HG03095 (cell line): ENCODE data around the gene PSMB8.
"Not testable (repeated sequence)": the region's sequence is repeated elsewhere in the genome, so short reads cannot be mapped to it uniquely, and the experiment has no call there.

Experiments
- ATAC-seq: cut with Tn5 transposase; IDR thresholded peaks from one replicate; pipeline ENCODE4 v1.9.1; 2021; ENCODE audit warnings: moderate library complexity; ENCODE audit not compliant: unreplicated experiment

PSMB8 gene

GRCh38 chr6:32838114-32838958 is 5.5 kb downstream of the PSMB8 start, which contains the start of gene TAP2:
TSS of gene TAP2 (minus strand) at chr6:32838739. CDS start at chr6:32838233, 506 bp downstream.
- ATAC-seq, result peak; percentile 58

DNA sequence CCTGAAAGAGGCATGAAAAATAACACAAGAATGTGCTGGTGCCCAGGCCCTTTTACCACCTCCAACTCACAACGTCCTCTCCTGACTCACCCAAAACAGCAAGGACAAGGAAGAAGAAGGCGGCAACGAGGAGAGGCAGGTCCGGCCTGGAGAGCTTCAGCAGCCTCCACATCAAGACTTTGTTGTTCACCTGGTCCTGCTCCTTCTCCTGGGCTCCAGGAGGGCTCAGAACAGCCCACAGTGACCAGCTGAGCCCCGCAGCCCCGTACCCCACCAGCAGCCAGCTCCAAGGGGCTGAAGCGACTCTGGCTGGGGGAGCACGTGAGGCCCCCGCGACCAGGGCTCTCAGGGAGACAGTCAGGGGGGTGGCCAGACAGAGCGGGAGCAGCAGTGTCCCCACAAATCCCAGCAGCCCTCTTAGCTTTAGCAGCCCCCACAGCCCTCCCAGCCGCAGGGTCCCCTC is 6.2 kb downstream of the PSMB8 start:
- ATAC-seq, result no peak

GRCh38 chr6:32836873-32837272 is 7.0 kb downstream of the PSMB8 start:
- ATAC-seq, result no peak

GRCh38 chr6:32835167-32835893 is 8.5 kb downstream of the PSMB8 start:
- ATAC-seq, result no peak

GRCh38 chr6:32833664-32834063 is 10.2 kb downstream of the PSMB8 start:
- ATAC-seq, result no peak

GRCh38 chr6:32832535-32832934 is 11.3 kb downstream of the PSMB8 start:
- ATAC-seq, result no peak

- no peak for ATAC-seq
Observed at GRCh38 chr6:32830936-32831335, 12.9 kb downstream of the PSMB8 start.

DNA sequence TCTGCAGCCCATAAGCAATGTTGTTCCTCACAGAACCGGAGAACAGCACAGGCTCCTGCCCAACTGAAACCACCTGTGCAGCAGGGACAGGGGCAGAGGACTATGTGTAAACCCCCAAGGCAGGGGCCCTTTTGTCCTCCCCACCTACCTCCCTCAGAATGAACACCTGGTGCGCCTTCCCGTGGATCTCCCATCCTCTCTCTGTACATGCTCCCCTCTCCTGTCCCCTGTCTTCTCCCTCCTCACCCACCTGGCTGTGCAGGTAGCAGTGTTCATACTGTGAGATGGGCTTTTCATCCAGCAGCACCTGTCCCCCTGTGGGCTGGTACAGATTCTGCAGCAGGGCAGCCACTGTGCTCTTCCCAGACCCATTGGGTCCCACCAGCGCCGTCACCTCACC is 13.8 kb downstream of the PSMB8 start:
- ATAC-seq, result no peak

DNA sequence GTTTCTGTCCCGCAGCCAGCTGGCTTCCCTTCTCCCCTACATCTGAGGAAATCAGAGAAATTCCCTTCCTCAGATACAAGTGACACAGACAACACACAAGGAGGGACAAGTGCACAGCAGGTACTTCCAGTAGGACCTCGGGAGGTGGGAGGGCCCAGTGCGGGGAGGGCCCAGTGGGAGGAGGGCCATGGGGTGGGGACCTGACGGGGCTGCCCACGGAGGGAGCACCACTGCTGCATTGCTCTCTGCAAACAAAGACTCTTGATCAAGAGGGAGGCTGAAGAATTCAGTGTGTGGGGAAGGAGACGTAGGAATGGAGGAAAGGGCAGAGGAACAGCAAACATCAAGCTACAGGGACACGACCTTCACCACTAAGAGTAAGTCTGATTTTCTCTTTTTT is 14.4 kb downstream of the PSMB8 start:
- ATAC-seq, result no peak

- no peak for ATAC-seq
Observed at GRCh38 chr6:32827025-32827424, 16.8 kb downstream of the PSMB8 start.

- ATAC-seq, result no peak
Observed at GRCh38 chr6:32825966-32826365, 17.9 kb downstream of the PSMB8 start.

DNA sequence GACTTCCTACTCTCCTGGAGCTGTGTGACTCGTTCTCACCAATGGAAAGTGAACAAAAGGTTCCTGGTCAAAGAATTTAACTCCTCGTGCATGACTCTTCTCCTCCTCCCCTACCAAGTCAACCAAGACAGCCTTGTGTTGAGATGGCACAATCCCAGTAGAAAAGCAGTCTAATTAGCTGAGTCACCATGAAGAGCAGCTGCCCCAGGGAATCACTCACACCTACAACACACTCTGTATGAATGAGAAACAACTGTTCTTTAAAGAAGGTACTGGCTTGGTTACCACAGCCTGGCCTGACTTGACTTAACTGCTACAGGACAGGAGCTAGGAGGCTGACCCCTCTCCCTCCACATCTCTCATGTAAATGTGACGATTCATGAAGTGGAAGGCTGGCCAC is 24.1 kb downstream of the PSMB8 start:
- ATAC-seq, result no peak

DNA sequence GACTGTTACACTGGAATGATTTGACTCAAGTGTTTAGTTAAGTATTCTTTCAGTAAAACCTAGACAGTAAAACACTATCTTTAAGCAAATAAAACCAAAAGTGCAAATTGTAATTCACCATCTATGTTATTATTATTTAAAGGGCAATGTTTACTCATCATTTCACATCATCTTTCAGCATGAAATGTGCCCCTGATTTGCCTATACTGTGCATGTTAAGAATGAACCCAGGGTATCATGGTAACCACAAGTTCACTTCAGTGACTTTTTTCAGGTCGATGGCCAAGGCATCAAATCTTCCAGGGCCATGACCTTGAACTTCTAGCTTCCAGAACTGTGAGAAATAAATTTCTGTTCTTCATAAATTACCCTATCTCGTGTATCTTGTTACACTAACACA is 25.0 kb downstream of the PSMB8 start:
- no peak for ATAC-seq

GRCh38 chr6:32816746-32817204 is 27.1 kb downstream of the PSMB8 start, which contains the start of gene HLA-DOB:
TSS of gene HLA-DOB (minus strand) at chr6:32817002. CDS start at chr6:32816951, 51 bp downstream.
- no peak for ATAC-seq

GRCh38 chr6:32815996-32816395 is 27.9 kb downstream of the PSMB8 start:
- ATAC-seq, result peak; percentile 39

- ATAC-seq, result no peak
Observed at GRCh38 chr6:32815115-32815514, 28.7 kb downstream of the PSMB8 start.

- ATAC-seq, result no peak
Observed at GRCh38 chr6:32814145-32814544, 29.7 kb downstream of the PSMB8 start.

DNA sequence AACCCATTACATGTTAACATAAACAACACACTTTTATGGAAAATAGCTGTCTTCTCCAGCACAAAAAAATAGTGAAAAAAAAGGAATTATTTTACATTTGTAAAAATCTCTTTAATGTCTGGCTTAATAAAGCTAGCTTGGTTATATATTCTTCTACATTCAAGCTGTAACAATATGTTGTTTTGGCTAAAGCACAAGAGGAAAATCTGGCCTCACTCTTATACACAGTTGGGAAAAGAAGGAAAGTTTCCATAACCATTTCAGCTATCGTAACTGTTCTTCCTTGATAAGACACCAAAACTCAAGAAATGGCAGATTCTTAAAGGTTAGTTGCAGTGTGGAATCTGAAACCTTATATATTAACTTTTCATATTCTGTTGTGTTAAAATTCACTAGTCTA is 34.7 kb downstream of the PSMB8 start:
- no peak for ATAC-seq

GRCh38 chr6:32807020-32807580 is 36.7 kb downstream of the PSMB8 start:
- no peak for ATAC-seq

DNA sequence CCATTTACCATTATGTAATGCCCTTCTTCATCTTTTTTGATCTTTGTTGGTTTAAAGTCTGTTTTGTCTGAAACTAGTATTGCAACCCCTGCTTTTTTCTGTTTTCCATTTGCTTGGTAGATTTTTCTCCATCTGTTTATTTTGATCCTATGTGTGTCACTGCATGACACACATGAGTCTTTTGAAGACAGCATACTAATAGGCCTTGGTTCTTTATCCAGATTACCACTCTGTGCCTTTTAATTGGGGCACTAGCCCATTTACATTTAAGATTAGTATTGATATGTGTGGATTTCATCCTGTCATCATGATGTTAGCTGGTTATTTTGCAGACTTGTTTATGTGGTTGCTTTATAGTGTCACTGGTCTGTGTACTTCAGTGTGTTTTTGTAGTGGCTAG is 38.4 kb downstream of the PSMB8 start:
- not testable (repeated sequence) for ATAC-seq

GRCh38 chr6:32803416-32803815 is 40.4 kb downstream of the PSMB8 start:
- no peak for ATAC-seq
